ENCODE results near the gene APEH. TPM values are rescaled to one million over a fixed set of nuclear protein-coding genes. Genes with fewer than 3 reads are reported as not detected.

APEH gene
- polyA plus RNA-seq, 1 donor from 2014 or later: 98.4 TPM

GRCh38 chr3:49705390-49705960 lies 31.3 kb downstream of the APEH start:
- H3F3A ChIP-seq (ENCODE audit: insufficient read depth, low read length, poor library complexity, severe bottlenecking): no peaks in the 10 kb centered on the region
- no peak overlapping the region for H2AFZ ChIP-seq (ENCODE audit: low read depth, low read length)
- H4K20me1 ChIP-seq (ENCODE audit: insufficient read depth): no peaks in the 10 kb centered on the region
- no peak overlapping the region for H3K9ac ChIP-seq (ENCODE audit: low read length)
- H3K9me3 ChIP-seq (ENCODE audit: low read length): no peaks in the 10 kb centered on the region
- H3K79me2 ChIP-seq (replicated peaks; ENCODE audit: insufficient read depth, low read length): no peaks in the 10 kb centered on the region
- TF ChIP-seq EZH2 (IDR thresholded peaks at IDR 0.05; ENCODE audit: borderline replicate concordance, insufficient read depth, low read length, poor library complexity, severe bottlenecking) (no peak), MXI1 (conservative IDR thresholded peaks at IDR 0.05; ENCODE audit: poor library complexity, severe bottlenecking) (no peak), POLR2AphosphoS5 (IDR thresholded peaks at IDR 0.05) (no peak), RAD21 (conservative IDR thresholded peaks at IDR 0.05) (no peak), TAF1 (IDR thresholded peaks at IDR 0.05; ENCODE audit: low read depth) (no peak), CTCF (IDR thresholded peaks at IDR 0.05; ENCODE audit: poor library complexity, severe bottlenecking) (no peak)
- H3K4me2 ChIP-seq (ENCODE audit: low read length): no peak overlapping the region
- H3K27me3 ChIP-seq (ENCODE audit: insufficient read depth, low read depth, low read length): no peaks in the 10 kb centered on the region
- no peaks in the 10 kb centered on the region for H3K36me3 ChIP-seq (ENCODE audit: insufficient read depth, low read length)
- H3K9me2 ChIP-seq (ENCODE audit: insufficient read depth, low read length): no peaks in the 10 kb centered on the region
- no peak overlapping the region for H3K4me3 ChIP-seq (ENCODE audit: low read length)
- no peak overlapping the region for H3K27ac ChIP-seq (ENCODE audit: low read length)

- Histone ChIP-seq H3K27ac (ENCODE audit: low read length) (no peak overlapping the region), H3K79me2 (replicated peaks; ENCODE audit: insufficient read depth, low read length) (no peaks in the 10 kb centered on the region), H2AFZ (ENCODE audit: low read depth, low read length) (no peak overlapping the region), H3K36me3 (ENCODE audit: insufficient read depth, low read length) (no peaks in the 10 kb centered on the region), H3K4me2 (ENCODE audit: low read length) (no peak overlapping the region), H3K27me3 (ENCODE audit: insufficient read depth, low read depth, low read length) (no peaks in the 10 kb centered on the region), H3K9me2 (ENCODE audit: insufficient read depth, low read length) (no peaks in the 10 kb centered on the region), H3F3A (ENCODE audit: insufficient read depth, low read length, poor library complexity, severe bottlenecking) (no peaks in the 10 kb centered on the region), H3K9ac (ENCODE audit: low read length) (no peak overlapping the region), H4K20me1 (ENCODE audit: insufficient read depth) (no peaks in the 10 kb centered on the region), H3K4me3 (ENCODE audit: low read length) (no peak overlapping the region), H3K9me3 (ENCODE audit: low read length) (no peaks in the 10 kb centered on the region)
- no peak for TF ChIP-seq RAD21 (conservative IDR thresholded peaks at IDR 0.05)
- no peak for TF ChIP-seq EZH2 (IDR thresholded peaks at IDR 0.05; ENCODE audit: borderline replicate concordance, insufficient read depth, low read length, poor library complexity, severe bottlenecking)
- TF ChIP-seq EP300 (conservative IDR thresholded peaks at IDR 0.05; ENCODE audit: poor library complexity, severe bottlenecking): no peak
- TF ChIP-seq POLR2AphosphoS5 (IDR thresholded peaks at IDR 0.05): no peak
- no peak for TF ChIP-seq SMC3 (conservative IDR thresholded peaks at IDR 0.05; ENCODE audit: poor library complexity)
- TF ChIP-seq TAF1 (IDR thresholded peaks at IDR 0.05; ENCODE audit: low read depth): no peak
- no peak for TF ChIP-seq REST (IDR thresholded peaks at IDR 0.05; ENCODE audit: borderline replicate concordance)
- no peak for TF ChIP-seq CTCF (IDR thresholded peaks at IDR 0.05; ENCODE audit: poor library complexity, severe bottlenecking)
- no peak for TF ChIP-seq MXI1 (conservative IDR thresholded peaks at IDR 0.05; ENCODE audit: poor library complexity, severe bottlenecking)
These were observed 32.4 kb downstream of the APEH start for GRCh38 chr3:49706456-49707112.

Data from neural cell (in vitro differentiated cells).